Sciatic nerve (tissue), 2 donors: ENCODE data around the gene GABRG3. TPM values are rescaled to one million over a fixed set of nuclear protein-coding genes. Genes with fewer than 3 reads are reported as not detected.

Source experiments
- ATAC-seq: fragments of 200-7000 bp; cut with Tn5 transposase; one replicate; pipeline ENCODE4 v1.9.1; 2020; ENCODE audit warnings: mild to moderate bottlenecking, moderate library complexity
- DNase-seq: peaks from one replicate; pipeline ENCODE4 v3.0.0-alpha.2; 2020; ENCODE audit warnings: low spot score
- intact Hi-C: fragments of 100-400 bp; cut with DNase I; formaldehyde crosslinking; loops from one replicate; pipeline ENCODE4 v1.14.2; 2022
- total RNA-seq: library from RNA; stranded (reverse); fragmentation: NEBNext Ultra II Directional; extraction: Animal tissue kit (Norgen Biotek cat#: 25700); gene quantifications from one replicate; pipeline ENCODE4 v1.2.1, GENCODE V29; 2021
- donor health status: DM: no; HTN: no; CAD: no.
- donor health status: DM: no; HTN: no; CAD: no.

Gene GABRG3
- total RNA-seq, 1 donor from 2014 or later, result not detected

DNA sequence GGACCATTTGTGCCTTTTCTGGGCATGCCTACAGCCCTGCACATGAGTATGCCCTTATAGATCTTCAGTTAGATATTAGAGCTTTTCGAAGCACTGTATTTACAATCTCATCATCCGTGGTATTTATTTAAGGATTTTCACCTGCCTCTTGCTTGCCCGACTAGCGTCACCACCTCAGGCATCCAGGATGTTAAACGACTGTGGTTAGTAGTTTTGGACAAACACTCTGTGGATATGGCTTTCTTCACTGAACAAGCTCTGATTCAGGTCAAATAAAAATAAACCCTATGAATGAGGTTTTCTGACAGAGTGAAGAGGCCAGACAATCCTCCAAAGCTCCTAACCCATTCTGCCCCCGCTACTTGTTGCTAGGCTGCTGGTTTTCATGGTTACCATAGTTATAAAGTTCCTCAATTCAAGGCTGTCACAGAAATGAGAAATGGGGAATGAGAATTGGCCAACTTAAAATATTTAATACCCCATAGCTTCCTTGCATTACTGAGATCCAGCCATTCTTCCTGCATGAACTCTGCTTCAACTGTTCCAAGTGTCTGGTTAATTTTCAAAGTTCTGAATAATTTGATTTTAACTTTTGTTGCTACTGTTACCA is 440.1 kb downstream of the GABRG3 start:
- DNase-seq (no peak), ATAC-seq (no peak)
- intact Hi-C loops, result no loop called here

DNA sequence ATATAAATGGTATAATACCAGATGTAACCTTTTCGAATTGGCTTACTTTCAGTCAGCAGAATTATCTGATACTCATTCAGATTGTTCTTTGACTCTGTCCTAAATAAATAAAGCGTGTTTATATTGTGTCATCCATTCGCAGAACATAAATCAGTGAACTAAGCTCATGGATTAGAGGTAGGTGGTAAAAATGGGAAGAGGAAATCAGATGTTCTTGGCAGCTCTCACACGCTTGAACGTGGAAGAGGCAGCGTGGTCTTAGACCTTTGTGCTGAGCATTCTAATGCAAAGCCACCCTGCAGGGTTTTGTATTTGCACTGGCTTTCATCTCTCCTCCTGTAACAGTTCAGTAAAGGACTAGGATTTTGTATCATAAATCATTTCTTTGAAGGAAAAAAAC is 441.4 kb downstream of the GABRG3 start:
- intact Hi-C loops, result no loop called here
- DNase-seq (no peak), ATAC-seq (no peak)

DNA sequence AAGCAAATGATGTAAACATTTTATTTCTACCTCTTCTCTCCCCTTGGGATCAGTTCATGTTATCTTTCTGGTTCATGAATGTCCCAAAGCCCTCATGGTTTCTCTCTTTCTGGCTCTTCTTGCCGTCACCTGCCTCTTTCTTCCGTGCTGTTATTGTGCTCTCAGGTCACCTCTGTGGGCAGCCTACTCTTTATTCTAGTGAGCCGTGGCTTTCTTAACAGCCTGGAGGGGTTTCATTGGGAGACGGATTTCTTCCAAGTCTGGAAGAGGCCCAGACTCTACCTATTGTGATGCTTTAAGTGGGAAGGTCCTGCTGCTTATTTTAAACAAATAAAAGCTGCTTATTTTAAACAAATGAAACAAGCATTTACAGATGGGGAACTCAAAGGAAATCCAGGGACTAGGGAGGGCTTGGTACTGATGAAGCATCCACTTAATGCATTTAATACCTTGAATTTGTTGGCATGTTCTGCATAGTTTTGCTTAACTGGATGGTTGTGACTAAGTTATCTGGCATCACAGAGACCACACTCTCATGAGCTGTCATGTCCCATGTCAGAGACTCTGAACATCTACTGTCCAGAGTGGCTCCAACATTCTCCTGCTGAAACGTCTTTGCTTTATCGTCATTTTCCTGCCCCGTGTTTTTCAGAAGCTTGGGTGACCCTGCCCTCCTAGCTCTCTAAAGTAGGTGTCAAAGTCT is 443.3 kb downstream of the GABRG3 start:
- intact Hi-C loops, result no loop called here
- ATAC-seq (no peak), DNase-seq (no peak)

DNA sequence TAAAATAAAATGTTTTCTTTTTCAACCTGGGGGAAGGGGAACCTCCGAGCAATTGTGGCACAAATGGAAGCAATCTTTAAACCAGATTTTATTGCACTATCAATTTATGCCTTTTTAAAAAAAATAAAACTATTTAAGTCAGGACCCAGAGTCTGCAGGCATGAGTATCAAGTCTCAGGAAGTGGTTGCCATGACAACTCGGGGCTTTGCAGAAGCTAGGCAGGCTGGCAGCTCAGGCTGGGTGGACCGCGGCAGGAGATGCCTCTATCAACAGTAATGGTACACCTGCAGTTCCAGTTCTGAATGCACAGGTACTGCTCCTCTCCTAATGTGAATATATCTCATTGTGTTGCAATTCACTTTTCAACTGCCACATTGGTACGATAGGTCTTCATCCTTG is 447.7 kb downstream of the GABRG3 start:
- intact Hi-C loops, result no loop called here
- no peak for ATAC-seq
- no peak for DNase-seq

DNA sequence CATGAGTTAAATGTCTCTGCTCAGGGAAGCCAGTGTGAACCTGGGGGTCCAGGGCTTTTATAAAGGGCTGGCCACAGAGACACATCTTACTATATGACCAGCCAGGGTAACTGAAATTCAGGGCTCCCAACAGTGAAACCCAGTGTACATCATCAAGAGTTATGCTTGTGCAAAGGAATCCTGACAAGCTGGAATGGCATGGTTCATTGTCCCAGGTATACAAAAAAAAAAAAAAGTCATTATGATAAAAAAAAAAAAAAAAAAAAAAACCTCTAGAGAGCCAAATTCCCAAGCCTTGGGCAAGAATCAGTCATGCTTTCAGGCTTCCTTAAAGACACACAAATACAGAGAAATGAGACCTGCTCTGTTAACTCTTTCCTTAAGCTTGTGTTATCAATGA is 452.0 kb downstream of the GABRG3 start:
- intact Hi-C loops, result no loop called here
- ATAC-seq, result no peak
- DNase-seq, result no peak

DNA sequence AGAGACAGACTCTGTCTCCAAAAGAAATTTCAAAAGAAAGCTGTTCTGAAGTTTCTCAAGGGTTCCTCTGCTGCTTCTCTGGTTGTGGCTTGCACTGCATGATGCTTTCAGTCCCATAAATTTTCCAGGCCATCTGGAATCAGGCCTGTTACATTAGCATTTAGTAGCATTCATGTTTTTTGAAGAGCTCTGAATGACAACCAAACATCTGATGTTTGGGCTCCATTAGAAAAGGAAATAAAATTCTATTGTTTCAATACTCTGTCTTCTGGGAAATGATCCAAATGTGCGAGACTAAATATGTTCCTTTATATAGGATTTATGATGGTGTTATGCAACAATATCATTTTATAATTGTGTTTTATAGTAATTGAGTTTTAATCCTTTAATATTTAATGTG is 455.8 kb downstream of the GABRG3 start:
- intact Hi-C loops, result no loop called here
- ATAC-seq (no peak), DNase-seq (no peak)

DNA sequence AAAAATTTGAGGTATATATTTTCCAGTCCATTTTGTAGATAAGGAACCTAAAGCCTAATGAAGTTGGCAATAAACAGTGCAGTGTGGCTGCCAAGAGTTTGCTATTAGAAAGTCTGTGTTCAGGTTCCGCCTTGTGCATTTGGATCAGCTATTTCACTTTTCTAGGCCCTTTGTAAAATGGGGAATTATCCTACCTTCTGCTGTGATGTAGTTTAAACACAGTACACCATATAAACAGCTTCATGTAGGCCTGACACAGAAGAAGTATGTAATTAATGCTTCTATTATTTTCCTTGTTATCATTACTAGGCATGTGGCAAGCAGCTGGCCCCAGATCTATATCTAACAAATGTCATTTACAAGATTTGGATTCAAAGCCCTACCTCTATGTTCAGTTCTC is 456.3 kb downstream of the GABRG3 start:
- intact Hi-C loops, result no loop called here
- ATAC-seq (no peak), DNase-seq (no peak)

DNA sequence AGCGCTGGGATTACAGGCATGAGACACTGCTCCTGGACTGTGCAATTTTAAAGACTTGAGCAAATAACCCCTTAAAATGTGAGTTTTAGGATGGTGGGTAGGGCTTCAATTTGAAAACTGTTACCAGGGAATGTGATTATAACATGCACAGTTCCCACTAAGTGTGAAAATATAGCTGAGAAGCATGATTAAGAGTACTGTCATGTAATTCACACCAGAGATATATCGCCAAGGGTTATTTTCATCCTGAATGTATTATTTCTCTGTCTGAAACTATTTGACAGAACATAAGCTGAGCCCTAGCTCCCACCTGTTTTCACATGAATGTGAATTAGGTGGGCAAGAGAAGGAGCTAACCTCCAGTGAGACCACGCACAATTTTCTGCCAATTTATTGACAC is 457.2 kb downstream of the GABRG3 start:
- DNase-seq (no peak), ATAC-seq (no peak)
- intact Hi-C loops, result no loop called here

DNA sequence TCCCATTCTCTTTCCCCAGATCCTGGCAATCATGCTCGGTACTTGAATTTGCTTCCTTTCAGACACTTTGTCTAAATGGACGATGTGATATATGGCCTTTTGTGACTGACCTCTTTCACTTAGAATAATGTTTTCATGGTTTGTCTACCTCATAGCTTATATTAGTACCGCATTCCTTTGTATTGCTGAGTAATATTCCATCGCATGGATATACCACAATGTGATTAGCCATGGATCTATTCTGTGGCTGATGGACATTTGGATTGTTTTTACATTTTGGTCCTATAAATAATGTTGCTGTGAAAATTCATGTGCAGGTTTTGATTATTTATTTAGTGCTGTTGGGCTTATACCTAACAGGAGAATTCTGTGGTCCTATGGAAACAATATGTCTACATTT is 458.6 kb downstream of the GABRG3 start:
- DNase-seq (no peak), ATAC-seq (no peak)
- intact Hi-C loops, result no loop called here

DNA sequence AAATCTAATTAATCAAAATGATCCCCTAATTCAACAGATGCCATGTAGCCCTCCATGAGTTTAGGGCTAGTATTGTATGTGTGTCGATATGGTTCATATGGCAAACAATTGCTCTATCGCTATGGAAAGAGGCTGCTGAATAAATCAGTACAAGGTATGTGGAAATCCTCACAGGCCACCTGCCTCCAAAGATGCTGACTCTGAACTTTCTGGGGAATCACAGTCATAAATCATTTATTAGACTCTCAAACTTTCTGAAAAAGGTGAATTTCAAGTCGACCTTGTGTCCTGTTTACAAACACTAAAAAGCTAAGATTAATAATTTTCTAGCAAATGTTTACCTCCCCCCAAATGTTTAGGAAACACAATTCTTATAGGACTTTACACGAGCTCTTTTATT is 462.6 kb downstream of the GABRG3 start:
- ATAC-seq (no peak), DNase-seq (no peak)
- intact Hi-C loops, result no loop called here

DNA sequence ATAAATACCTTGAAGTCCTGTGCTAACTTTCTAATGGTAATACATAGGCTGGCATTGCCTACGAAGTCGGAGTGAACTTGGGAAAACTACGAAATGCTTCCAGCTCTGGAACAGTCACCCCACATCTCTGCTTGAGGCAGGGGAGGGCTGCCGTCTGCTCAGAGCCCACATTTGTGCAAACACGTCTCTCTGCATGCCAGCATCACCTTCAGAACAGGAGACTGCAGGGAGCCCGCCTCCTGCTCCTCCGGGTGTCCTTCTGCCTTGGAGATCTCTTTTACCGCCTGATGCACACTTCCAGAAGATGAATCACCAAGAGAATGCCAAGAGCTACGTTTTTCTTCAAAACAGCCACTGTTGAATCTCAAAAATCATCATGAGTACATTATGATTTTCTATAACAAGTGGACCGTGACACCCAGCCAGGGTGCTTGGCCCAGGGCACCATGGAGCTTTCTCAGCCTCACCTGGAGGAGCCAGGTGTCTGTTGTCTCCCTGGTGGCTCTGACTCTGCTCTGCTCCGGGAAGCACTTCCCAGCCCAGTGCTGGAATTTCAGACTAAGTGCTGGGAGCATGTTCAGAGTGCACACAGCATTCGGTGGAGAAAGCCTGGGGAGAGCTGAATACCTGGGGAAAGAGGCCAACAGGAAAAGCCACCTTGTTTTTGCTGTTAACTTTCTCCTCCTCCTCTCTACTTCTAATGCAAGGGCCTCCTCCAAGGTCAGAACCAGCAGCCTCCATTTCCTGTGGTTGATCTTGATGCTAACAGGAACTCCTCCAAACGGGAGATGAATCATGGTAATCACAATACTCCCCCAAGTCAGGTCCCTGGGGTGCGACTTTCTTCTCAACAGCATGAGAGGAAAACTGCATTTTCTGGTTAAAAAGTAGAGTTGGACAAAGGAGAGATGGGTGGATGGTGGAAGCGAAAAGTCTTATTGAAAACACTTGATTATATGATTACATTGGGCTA is 467.7 kb downstream of the GABRG3 start:
- intact Hi-C loops, result no loop called here
- ATAC-seq (no peak), DNase-seq (no peak)

DNA sequence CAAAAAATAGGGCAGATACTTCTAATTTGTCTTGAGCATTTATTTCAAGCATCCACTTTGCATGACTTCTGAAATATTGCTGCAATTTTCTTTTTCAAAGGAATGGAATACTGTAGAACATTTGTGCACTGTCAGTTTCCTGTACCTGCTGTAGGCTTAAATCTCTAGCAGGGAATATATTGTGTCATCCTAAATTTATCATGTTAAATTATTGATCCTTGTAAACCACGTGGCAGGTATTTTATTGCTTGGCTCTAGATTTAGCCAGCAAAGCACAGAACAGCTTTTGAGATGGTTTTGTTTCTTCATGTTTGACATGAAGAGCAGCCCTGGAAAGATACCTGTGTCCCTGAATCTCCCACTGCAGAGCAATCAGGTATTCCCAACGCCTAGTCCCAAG is 470.1 kb downstream of the GABRG3 start:
- intact Hi-C loops, result no loop called here
- no peak for ATAC-seq
- no peak for DNase-seq

DNA sequence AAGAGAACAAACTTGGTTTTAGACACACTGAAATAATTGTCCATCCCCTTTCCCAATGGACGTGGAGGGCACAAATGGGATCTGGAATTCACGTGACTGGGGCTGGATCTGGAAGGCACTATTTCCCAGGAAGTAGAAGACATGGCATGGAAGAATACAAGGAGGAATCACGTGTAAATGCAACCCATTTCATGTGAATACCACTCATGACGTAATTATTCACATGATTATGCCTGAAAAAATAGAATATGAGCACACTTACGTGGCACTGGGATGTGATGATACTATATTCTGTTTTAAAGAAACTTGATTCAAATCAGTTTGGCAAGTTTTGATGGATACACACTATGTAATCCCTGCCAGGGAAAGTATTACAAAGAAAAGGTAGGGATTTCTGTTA is 477.3 kb downstream of the GABRG3 start:
- intact Hi-C loops, result no loop called here
- DNase-seq (no peak), ATAC-seq (no peak)

DNA sequence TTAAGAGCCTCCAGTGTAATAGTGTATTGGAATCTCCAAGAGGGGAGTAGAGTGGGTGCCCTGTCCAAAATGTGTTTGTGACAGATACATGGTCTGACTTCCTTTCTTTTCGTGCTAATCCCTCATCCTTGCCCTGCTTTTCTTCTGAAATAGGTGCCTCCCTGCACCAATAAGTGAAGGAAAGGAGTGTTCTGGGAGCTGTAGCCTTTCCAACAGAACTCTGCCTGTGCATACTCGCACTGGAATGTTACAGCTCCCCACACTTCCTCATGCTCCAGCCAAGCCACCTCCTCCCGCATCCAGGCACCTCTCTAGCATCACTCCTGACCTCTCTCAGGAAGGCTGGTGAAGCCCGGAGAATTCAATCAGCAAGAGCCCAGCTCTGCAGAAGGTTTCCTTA is 478.0 kb downstream of the GABRG3 start:
- ATAC-seq (no peak), DNase-seq (no peak)
- intact Hi-C loops, result no loop called here

DNA sequence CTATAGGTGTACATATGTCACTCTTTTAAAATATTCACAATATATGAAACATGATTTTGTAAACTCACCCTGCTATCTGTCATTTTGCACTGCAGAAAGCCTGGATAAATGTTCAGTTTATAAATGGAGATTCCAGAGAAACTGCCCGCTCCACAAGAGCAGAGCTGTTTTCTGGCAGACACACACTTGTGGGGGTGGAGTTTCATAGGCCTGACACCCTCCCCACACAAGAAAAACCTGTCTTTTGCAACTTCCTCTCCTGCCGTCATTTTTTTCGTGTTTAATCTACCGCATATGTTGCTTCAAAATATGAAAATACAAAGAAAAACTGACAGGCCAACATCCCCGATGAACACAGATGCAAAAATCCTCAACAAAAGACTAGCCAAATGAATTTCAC is 479.0 kb downstream of the GABRG3 start:
- intact Hi-C loops, result no loop called here
- ATAC-seq (no peak), DNase-seq (no peak)

DNA sequence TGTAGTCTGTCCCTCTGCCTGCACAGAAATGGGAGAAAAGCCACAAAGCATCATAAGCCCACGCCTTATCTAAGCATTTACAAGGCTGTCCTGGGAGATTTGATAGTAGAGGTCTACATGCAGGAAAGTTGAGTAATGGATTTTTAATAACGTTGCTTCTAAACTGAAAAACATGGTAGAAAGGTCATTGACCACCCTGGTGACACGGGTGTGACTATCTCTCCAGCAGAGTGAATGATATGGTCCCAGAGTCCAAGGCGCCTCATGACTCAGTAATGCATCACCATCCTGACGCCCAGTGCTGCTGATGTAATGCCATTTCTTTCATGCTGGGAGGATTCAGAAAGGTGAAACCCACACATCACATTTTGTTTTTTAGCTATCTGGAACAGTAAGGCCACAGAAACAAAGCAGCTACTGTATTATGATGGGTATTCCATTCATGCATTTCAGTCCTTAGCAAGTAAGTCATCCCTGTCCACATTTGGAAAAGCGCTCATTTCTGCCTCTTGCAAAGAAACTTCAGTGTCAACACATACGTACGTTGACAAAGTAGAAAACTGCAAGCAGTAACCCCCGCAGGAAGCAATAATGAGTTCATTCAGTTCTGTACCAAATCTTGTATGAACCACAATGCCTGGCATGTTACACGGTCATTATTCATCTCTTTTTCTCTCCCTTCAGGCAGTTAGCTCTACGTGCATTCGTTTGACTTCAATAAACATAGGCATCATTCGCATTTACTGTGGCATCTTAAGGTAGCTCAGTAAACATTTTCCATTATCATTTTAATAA is 483.5 kb downstream of the GABRG3 start:
- intact Hi-C loops, result no loop called here
- ATAC-seq, result no peak
- DNase-seq, result no peak

DNA sequence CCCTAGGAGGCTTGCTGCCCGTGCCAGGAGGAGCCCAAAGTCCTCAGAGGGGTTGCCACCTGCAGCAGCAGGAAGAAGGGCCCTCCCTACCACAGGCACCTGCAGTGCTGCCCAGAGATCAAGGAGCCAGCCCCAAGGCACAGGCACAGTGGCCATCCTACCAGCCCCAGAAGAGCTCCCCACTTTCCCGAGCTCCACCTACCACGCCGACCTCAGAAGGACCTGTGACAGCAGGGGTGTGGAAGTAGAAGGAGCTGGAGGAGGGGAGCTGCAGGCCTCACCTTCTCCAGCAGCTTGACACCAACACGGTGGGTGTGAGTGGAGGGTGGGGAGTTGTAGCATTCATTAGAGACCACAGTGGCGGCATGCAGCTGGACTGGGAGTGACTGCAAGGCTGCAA is 485.8 kb downstream of the GABRG3 start:
- DNase-seq (no peak), ATAC-seq (no peak)
- intact Hi-C loops, result no loop called here

DNA sequence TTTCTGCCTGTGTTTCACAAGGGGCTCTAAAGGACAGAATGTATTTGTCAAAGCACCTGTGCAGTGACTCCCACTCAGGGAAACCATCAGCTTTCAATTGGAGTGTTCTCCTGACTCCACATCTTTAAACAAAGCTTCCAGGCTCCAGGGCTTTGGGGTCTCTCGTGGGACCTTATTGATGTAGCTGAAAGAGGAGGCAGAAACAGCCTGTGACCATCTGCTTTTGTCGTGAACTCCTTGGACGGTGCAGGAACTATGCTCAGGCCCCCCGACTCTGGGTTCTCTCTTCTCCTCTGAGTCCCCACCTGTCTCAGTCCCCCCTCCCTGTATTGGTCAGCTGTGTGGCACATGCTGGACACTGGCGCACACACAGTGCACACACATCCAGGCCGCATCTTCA is 486.8 kb downstream of the GABRG3 start:
- intact Hi-C loops, result no loop called here
- ATAC-seq (no peak), DNase-seq (no peak)

DNA sequence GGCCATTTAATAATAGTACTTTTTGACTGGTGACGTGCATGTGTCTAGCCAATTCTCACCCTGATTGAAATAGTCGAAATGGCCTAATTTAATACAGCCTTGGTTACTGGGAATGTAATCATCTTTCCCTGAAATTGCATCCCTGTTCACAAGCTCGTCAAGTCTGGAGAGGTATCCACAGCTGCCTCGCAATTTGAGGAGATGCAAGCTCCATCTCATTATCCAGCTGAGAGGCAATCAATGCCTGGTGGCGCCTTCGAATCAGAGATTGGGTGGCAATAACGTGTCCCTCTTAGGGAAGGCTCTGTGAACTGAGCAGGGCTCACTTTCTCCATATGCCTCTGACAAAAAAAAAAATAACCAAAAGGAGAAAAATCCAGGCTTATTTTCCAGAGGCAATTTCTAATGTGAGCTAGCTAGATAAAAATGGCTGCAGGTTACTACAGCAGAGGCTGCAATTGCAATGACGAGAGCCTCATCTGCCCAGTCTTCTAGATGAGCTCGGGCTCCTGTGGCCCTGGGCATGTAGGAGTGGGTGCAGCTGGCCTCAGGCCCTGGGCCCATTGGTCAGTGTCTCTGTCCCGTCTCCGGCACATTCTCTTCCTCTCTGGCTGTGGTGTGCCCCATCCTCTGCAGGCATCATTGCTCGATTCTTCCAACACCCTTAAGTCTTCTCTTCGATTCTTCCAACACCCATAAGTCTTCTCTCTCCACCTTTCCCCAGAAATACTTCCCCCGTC is 487.5 kb downstream of the GABRG3 start:
- DNase-seq (no peak), ATAC-seq (no peak)
- intact Hi-C loops, result no loop called here
